H1 (cell line): Measurements from ENCODE around the gene MACROD2. TPM values are rescaled to one million over a fixed set of nuclear protein-coding genes. Genes with fewer than 3 reads are reported as not detected.

Experiments
- CTCF ChIA-PET: fragments of 300-600 bp; sonication (Branson Sonifier 250); formaldehyde crosslinking; loops from one replicate; lab custom pipeline; 2021; ENCODE audit not compliant: partially characterized antibody; lab: Charles Lee
- POLR2A ChIA-PET: fragments of 300-600 bp; sonication (Branson Sonifier 250); formaldehyde crosslinking; loops from one replicate; lab custom pipeline; 2021; ENCODE audit warnings: inconsistent platforms; ENCODE audit not compliant: partially characterized antibody; lab: Charles Lee
- DNase-seq, 2 experiments: peaks; one replicate each; pipeline versions ENCODE4 v3.0.0 to v3.0.0-alpha.2; 2010 to 2022; ENCODE audit warnings: low spot score in 2 of 2, low read depth in 1 of 2, mixed read lengths in 1 of 2
- FAIRE-seq: peaks from 2 replicates; lab custom pipeline; 2011; peaks lifted over from hg19 to GRCh38; lab: Jason Lieb, UNC
- H2AFZ ChIP-seq: 2 replicates; pipeline ENCODE4 v1.8.1; 2012; ENCODE audit warnings: low read length, inconsistent platforms
- H2AK5ac ChIP-seq: 2 replicates; pipeline ENCODE4 v1.6.1; 2013; ENCODE audit warnings: low read depth, low read length
- H2BK120ac ChIP-seq: replicated peaks from 2 replicates; pipeline ENCODE3; 2013; ENCODE audit warnings: low read depth, low read length, inconsistent platforms
- H2BK12ac ChIP-seq: 2 replicates; pipeline ENCODE4 v1.6.1; 2013; ENCODE audit warnings: low read depth, low read length
- H2BK15ac ChIP-seq: 2 replicates; pipeline ENCODE4 v1.6.1; 2013; ENCODE audit warnings: low read length
- H2BK20ac ChIP-seq: 2 replicates; pipeline ENCODE4 v1.6.1; 2013; ENCODE audit warnings: low read length
- H2BK5ac ChIP-seq: 2 replicates; pipeline ENCODE4 v1.6.1; 2013; ENCODE audit warnings: low read depth, low read length
- H3K14ac ChIP-seq: 2 replicates; pipeline ENCODE4 v1.6.1; 2013; ENCODE audit warnings: inconsistent platforms; ENCODE audit not compliant: insufficient read length
- H3K18ac ChIP-seq: 2 replicates; pipeline ENCODE4 v1.6.1; 2013; ENCODE audit warnings: low read length; ENCODE audit errors: extremely low read depth
- H3K23ac ChIP-seq: 2 replicates; pipeline ENCODE4 v1.6.1; 2013; ENCODE audit warnings: inconsistent platforms; ENCODE audit not compliant: insufficient read length
- H3K23me2 ChIP-seq: 2 replicates; pipeline ENCODE4 v1.6.1; 2013; ENCODE audit warnings: low read depth, low read length
- H3K27ac ChIP-seq: 2 replicates; pipeline ENCODE4 v1.6.1; 2011; ENCODE audit warnings: low read depth, low read length, inconsistent platforms
- H3K27me3 ChIP-seq, 4 experiments: replicated peaks in 1 of 4; 1 replicate in 1 of 4; 2 replicates in 3 of 4; pipeline versions ENCODE4 v1.6.1 to v1.8.1; 2011 to 2013; ENCODE audit warnings: low read length in 3 of 4, mild to moderate bottlenecking in 3 of 4, inconsistent platforms in 2 of 4, mixed read lengths in 2 of 4, moderate library complexity in 1 of 4; ENCODE audit not compliant: control insufficient read depth in 3 of 4, insufficient read depth in 3 of 4; ENCODE audit errors: extremely low read depth in 1 of 4
- H3K36me3 ChIP-seq, 4 experiments: 2 replicates each; pipeline versions ENCODE4 v1.6.1 to v1.8.1; 2011 to 2013; ENCODE audit warnings: mild to moderate bottlenecking in 4 of 4, low read length in 3 of 4, moderate library complexity in 2 of 4, control low read depth in 1 of 4, inconsistent platforms in 1 of 4; ENCODE audit not compliant: insufficient read depth in 4 of 4, control insufficient read depth in 2 of 4
- H3K4ac ChIP-seq: replicated peaks from 2 replicates; pipeline ENCODE3; 2013; ENCODE audit warnings: low read length, low read depth, mixed read lengths, inconsistent platforms; ENCODE audit not compliant: insufficient read length
- H3K4me1 ChIP-seq, 4 experiments: replicated peaks in 1 of 4; 1 replicate in 1 of 4; 2 replicates in 3 of 4; pipeline versions ENCODE4 v1.6.1 to v1.8.1; 2011 to 2013; ENCODE audit warnings: low read length in 3 of 4, inconsistent platforms in 2 of 4, mixed read lengths in 1 of 4; ENCODE audit not compliant: insufficient read depth in 4 of 4, control insufficient read depth in 3 of 4
- H3K4me2 ChIP-seq, 2 experiments: 2 replicates each; pipeline versions ENCODE4 v1.6.1 to v1.8.1; 2011 to 2013; ENCODE audit warnings: low read depth in 2 of 2, low read length in 2 of 2, control low read depth in 1 of 2, inconsistent platforms in 1 of 2, mild to moderate bottlenecking in 1 of 2; ENCODE audit not compliant: insufficient read depth in 1 of 2
- H3K4me3 ChIP-seq, 4 experiments: fragments of 200-600, 300-600 bp in 1 of 4; sonication (generic), shearing (Covaris generic), sonication (Bioruptor Twin) in 1 of 4; 2 replicates each; pipeline versions ENCODE4 v1.5.1 to v1.8.1; 2011 to 2016; ENCODE audit warnings: low read length in 4 of 4, low read depth in 3 of 4, control low read depth in 2 of 4, inconsistent platforms in 2 of 4, mild to moderate bottlenecking in 2 of 4, mixed read lengths in 1 of 4, moderate library complexity in 1 of 4; ENCODE audit not compliant: insufficient read depth in 2 of 4; ENCODE audit errors: extremely low read depth in 1 of 4
- H3K56ac ChIP-seq: replicated peaks from 2 replicates; pipeline ENCODE3; 2013; ENCODE audit warnings: low read depth, mild to moderate bottlenecking, mixed read lengths, low read length, inconsistent platforms; ENCODE audit not compliant: insufficient read length
- H3K79me1 ChIP-seq: 2 replicates; pipeline ENCODE4 v1.6.1; 2013; ENCODE audit warnings: low read depth, low read length, control low read depth
- H3K79me2 ChIP-seq, 2 experiments: 2 replicates each; pipeline versions ENCODE4 v1.6.1 to v1.8.1; 2012 to 2013; ENCODE audit warnings: low read length in 2 of 2, mild to moderate bottlenecking in 2 of 2, inconsistent platforms in 1 of 2; ENCODE audit not compliant: insufficient read depth in 2 of 2, control insufficient read depth in 1 of 2
- H3K9ac ChIP-seq, 4 experiments: replicated peaks in 1 of 4; 1 replicate in 1 of 4; 2 replicates in 3 of 4; pipeline versions ENCODE4 v1.6.1 to v1.8.1; 2011 to 2013; ENCODE audit warnings: low read depth in 3 of 4, low read length in 3 of 4, control low read depth in 2 of 4, mild to moderate bottlenecking in 2 of 4, moderate library complexity in 2 of 4, inconsistent platforms in 1 of 4; ENCODE audit errors: extremely low read depth in 1 of 4
- H3K9me3 ChIP-seq, 2 experiments: 2 replicates each; pipeline versions ENCODE4 v1.6.1 to v1.8.1; 2012 to 2013; ENCODE audit warnings: mild to moderate bottlenecking in 2 of 2, moderate library complexity in 2 of 2, control low read depth in 1 of 2, inconsistent platforms in 1 of 2, low read depth in 1 of 2, low read length in 1 of 2, mixed read lengths in 1 of 2; ENCODE audit not compliant: insufficient read depth in 2 of 2
- H4K20me1 ChIP-seq, 2 experiments: replicated peaks in 1 of 2; 2 replicates each; pipeline versions ENCODE3 to v1.8.1; 2011 to 2013; ENCODE audit warnings: inconsistent platforms in 2 of 2, low read length in 2 of 2, mild to moderate bottlenecking in 1 of 2; ENCODE audit not compliant: insufficient read depth in 2 of 2, control insufficient read depth in 1 of 2
- H4K5ac ChIP-seq: 2 replicates; pipeline ENCODE4 v1.6.1; 2013; ENCODE audit warnings: low read length, low read depth, mixed read lengths, inconsistent platforms; ENCODE audit not compliant: insufficient read length
- H4K8ac ChIP-seq: 2 replicates; pipeline ENCODE4 v1.8.0; 2013; ENCODE audit warnings: mild to moderate bottlenecking, moderate library complexity, low read length, inconsistent platforms; ENCODE audit not compliant: insufficient read depth; ENCODE audit errors: extremely low read depth
- H4K91ac ChIP-seq: replicated peaks from 2 replicates; pipeline ENCODE3; 2013; ENCODE audit warnings: low read length, mixed read lengths, inconsistent platforms; ENCODE audit not compliant: insufficient read length
- EP300 ChIP-seq, 2 experiments: IDR thresholded peaks; 1 replicate in 1 of 2; 2 replicates in 1 of 2; pipeline ENCODE4 v1.6.1; 2011 to 2012; ENCODE audit warnings: low read depth in 2 of 2, low read length in 2 of 2, mild to moderate bottlenecking in 2 of 2, borderline replicate concordance in 1 of 2, inconsistent platforms in 1 of 2, moderate library complexity in 1 of 2
- SIX5 ChIP-seq: IDR thresholded peaks from 2 replicates; pipeline ENCODE4 v1.6.1; 2011; ENCODE audit warnings: mild to moderate bottlenecking, low read depth, low read length
- polyA plus RNA-seq, 7 experiments: library from polyadenylated mRNA; depleted of rRNA in 3 of 7; stranded (reverse) in 5 of 7; unstranded in 2 of 7; fragments of >200 nt in 5 of 7; fragments of 200-250 nt in 2 of 7; gene quantifications; 1 replicate in 5 of 7; 2 replicates in 1 of 7; 4 replicates in 1 of 7; pipeline versions ENCODE4 v1.2.1 to v1.2.3, GENCODE V29; 2011 to 2013; ENCODE audit warnings: missing spikeins in 2 of 7, mixed read lengths in 2 of 7
- total RNA-seq: library from RNA; stranded (reverse); fragmentation: NEBNext Ultra II Directional; extraction: Animal tissue kit (Norgen Biotek cat#: 25700); gene quantifications from 2 replicates; pipeline ENCODE4 v1.2.1, GENCODE V29; 2021

The MACROD2 gene
- total and polyA plus RNA-seq, 2 of the 8 experiments (the other 6 are each of a cell fraction or from before 2014, with no cell fraction given), result 0.70 to 3.9 TPM

- ChIA-PET POLR2A (no interaction called here), CTCF (no interaction called here)
- H3K23ac ChIP-seq, result no peak overlapping the region
- peaks cover 0 to 3% (median 0%) of the 10 kb centered on the region in 4 experiments; a peak in 1 of 7 replicates for H3K4me1 ChIP-seq
- no peak overlapping the region for H3K4me3 ChIP-seq
- no peaks in the 10 kb centered on the region for H3K36me3 ChIP-seq
- H2AK5ac ChIP-seq, result no peak overlapping the region
- no peak overlapping the region for H4K5ac ChIP-seq
- H2BK20ac ChIP-seq, result no peak overlapping the region
- no peak overlapping the region for H3K56ac ChIP-seq
- DNase-seq (no peak), FAIRE-seq (no peak)
- H4K20me1 ChIP-seq, result no peaks in the 10 kb centered on the region
- H2AFZ ChIP-seq, result no peak overlapping the region
- H3K18ac ChIP-seq, result no peak overlapping the region
- H3K14ac ChIP-seq, result no peak overlapping the region
- no peaks in the 10 kb centered on the region for H3K79me1 ChIP-seq
- no peak overlapping the region for H3K27ac ChIP-seq
- H2BK12ac ChIP-seq, result no peak overlapping the region
- no peak overlapping the region for H4K8ac ChIP-seq
- no peaks in the 10 kb centered on the region for H3K79me2 ChIP-seq
- no peak overlapping the region for H4K91ac ChIP-seq
- no peak overlapping the region for H2BK5ac ChIP-seq
- H3K9me3 ChIP-seq, result no peaks in the 10 kb centered on the region
- no peak overlapping the region for H2BK15ac ChIP-seq
- no peak overlapping the region for H3K9ac ChIP-seq
- H3K4me2 ChIP-seq, result no peak overlapping the region
- no peak overlapping the region for H2BK120ac ChIP-seq
- no peaks in the 10 kb centered on the region for H3K23me2 ChIP-seq
- H3K27me3 ChIP-seq, result no peaks in the 10 kb centered on the region
- H3K4ac ChIP-seq, result no peak overlapping the region
- TF ChIP-seq SIX5 (no peak), EP300 (IDR thresholded peaks at IDR 0.05; ENCODE audit: borderline replicate concordance in 1 of 2, low read depth in 2 of 2, low read length in 2 of 2) (no peak)
Observed at GRCh38 chr20:14445902-14446301, 450.6 kb downstream of the MACROD2 start.
